Measurements from ENCODE around the gene IST1.
"Not testable (repeated sequence)": the region's sequence is repeated elsewhere in the genome, so short reads cannot be mapped to it uniquely, and the experiment has no call there.

Gene IST1

GRCh38 chr16:71882505-71883167 lies 12.7 kb upstream of the IST1 start:
- DNase-seq, result peak; percentile 68

- no peak for DNase-seq
Observed at GRCh38 chr16:71883168-71883848, 12.0 kb upstream of the IST1 start.

GRCh38 chr16:71883849-71884638 lies 11.3 kb upstream of the IST1 start, which contains the start of gene ZNF821:
Gene ZNF821 (minus strand): TSS chr16:71884182. CDS start chr16:71879946, 4,236 bp downstream.
- peak; percentile 74 for DNase-seq

GRCh38 chr16:71885261-71885650 lies 10.1 kb upstream of the IST1 start:
- no peak for DNase-seq

- no peak for DNase-seq
Observed at GRCh38 chr16:71889147-71889546, 6.2 kb upstream of the IST1 start.

GRCh38 chr16:71893888-71894228 lies 1.5 kb upstream of the IST1 start:
- no peak for DNase-seq

GRCh38 chr16:71894229-71894920 lies 956 bp upstream of the IST1 start:
- DNase-seq, result peak; percentile 50

GRCh38 chr16:71895679-71896365 lies 491 bp downstream of the IST1 start:
- DNase-seq, result peak; percentile 26

GRCh38 chr16:71896764-71897368 lies 1.5 kb downstream of the IST1 start:
- no peak for DNase-seq

GRCh38 chr16:71899171-71899570 lies 3.8 kb downstream of the IST1 start:
- DNase-seq, result no peak

GRCh38 chr16:71902656-71903365 lies 7.5 kb downstream of the IST1 start:
- DNase-seq, result no peak

- DNase-seq, result no peak
Observed at GRCh38 chr16:71903608-71904007, 8.3 kb downstream of the IST1 start.

- no peak for DNase-seq
Observed at GRCh38 chr16:71904239-71904638, 8.9 kb downstream of the IST1 start.

GRCh38 chr16:71905765-71906164 lies 10.4 kb downstream of the IST1 start:
- not testable (repeated sequence) for DNase-seq

- DNase-seq, result no peak
Observed at GRCh38 chr16:71911121-71911520, 15.8 kb downstream of the IST1 start.

- DNase-seq, result no peak
Observed at GRCh38 chr16:71912534-71913275, 17.4 kb downstream of the IST1 start.

- no peak for DNase-seq
Observed at GRCh38 chr16:71914802-71915201, 19.5 kb downstream of the IST1 start.

GRCh38 chr16:71915350-71915749 lies 20.0 kb downstream of the IST1 start:
- DNase-seq, result no peak

GRCh38 chr16:71916397-71916920 lies 21.1 kb downstream of the IST1 start:
- peak; percentile 13 for DNase-seq

GRCh38 chr16:71917900-71918299 lies 22.6 kb downstream of the IST1 start:
- peak; percentile 64 for DNase-seq

Measured in fibroblast of upper back skin (primary cell).